Measurements from ENCODE around the gene SMC6.

DNA sequence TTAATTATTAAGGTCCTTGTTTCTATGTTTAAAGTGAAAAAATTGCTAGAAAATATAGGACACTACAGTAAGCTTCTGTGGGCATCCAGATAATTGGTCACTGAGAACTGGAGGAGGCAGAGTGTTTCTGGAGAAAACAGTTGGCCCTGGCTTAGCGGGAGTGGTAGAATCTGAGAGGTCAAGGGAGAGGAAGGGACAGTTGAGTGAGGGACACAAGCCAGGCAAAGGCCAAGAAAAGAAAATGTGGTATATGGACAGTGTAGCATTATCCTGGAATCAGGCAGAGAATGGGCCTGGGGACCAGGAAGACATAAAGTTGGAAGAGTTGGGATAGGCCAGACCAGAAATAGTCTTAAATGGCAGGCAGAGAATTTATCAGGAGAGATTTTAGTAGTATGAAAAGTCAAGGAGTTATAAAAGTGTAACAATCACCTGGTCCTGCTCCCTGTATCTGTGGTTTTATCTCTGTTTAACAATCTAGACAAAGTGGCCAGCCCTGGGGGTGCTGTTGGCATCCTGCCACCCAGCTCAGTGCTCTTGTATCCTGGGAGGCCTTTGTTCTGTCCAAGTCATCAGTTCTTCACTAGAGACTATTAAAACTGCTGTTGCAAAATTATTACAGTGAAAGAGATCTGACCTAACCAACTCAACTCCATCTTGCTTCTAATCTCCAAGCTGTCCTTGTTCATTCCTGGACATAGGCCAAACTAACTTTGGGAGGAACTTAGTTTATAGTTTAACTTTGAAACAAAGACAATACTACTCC, 47.3 kb upstream of the SMC6 start:
- TF ChIP-seq CTCF (IDR thresholded peaks at IDR 0.05; ENCODE audit: low read depth, low read length) = no peak
- TF ChIP-seq EZH2phosphoT487 (IDR thresholded peaks at IDR 0.05; ENCODE audit: low read depth) = no peak

All from OCI-LY3 (cell line).